ENCODE data around the gene UMODL1. TPM values are rescaled to one million over a fixed set of nuclear protein-coding genes. Genes with fewer than 3 reads are reported as not detected.

The UMODL1 gene
- total RNA-seq, 1 donor from 2014 or later, result 0.49 TPM

DNA sequence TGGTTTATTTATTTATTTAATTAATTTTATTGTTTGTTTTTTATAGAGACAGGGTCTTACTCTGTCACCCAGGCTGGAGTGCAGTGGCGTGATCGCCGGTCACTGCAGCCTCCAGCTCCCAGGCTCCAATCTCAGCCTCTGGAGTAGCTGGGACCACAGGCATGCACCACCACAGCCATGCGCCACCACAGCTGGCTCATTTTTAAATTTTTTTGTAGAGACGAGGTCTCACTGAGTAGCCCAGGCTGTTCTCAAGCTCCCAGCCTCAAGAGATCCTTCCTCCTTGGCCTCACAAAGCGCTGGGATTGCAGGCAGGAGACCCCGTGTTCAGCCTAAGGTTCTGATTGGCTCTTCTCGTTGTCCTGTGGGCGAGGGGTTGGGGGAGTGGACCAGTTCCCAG, 22.1 kb downstream of the UMODL1 start:
- no peak for DNase-seq
- peaks cover 11% of the 10 kb centered on the region for H3K4me1 ChIP-seq
- peaks cover 8% of the 10 kb centered on the region for H3K27me3 ChIP-seq
- no peak overlapping the region for H3K27ac ChIP-seq
- no peaks in the 10 kb centered on the region for H3K9me3 ChIP-seq
- H3K4me3 ChIP-seq, result no peak overlapping the region
- TF ChIP-seq, protein P1, sequence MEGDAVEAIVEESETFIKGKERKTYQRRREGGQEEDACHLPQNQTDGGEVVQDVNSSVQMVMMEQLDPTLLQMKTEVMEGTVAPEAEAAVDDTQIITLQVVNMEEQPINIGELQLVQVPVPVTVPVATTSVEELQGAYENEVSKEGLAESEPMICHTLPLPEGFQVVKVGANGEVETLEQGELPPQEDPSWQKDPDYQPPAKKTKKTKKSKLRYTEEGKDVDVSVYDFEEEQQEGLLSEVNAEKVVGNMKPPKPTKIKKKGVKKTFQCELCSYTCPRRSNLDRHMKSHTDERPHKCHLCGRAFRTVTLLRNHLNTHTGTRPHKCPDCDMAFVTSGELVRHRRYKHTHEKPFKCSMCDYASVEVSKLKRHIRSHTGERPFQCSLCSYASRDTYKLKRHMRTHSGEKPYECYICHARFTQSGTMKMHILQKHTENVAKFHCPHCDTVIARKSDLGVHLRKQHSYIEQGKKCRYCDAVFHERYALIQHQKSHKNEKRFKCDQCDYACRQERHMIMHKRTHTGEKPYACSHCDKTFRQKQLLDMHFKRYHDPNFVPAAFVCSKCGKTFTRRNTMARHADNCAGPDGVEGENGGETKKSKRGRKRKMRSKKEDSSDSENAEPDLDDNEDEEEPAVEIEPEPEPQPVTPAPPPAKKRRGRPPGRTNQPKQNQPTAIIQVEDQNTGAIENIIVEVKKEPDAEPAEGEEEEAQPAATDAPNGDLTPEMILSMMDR (IDR thresholded peaks at IDR 0.05), result no peak
- intact Hi-C loops (cut with DNase I), result no loop called here
- no peak for ATAC-seq
- H3K36me3 ChIP-seq, result no peaks in the 10 kb centered on the region

GRCh38 chr21:42093991-42094421, 22.9 kb downstream of the UMODL1 start:
- peaks cover 8% of the 10 kb centered on the region for H3K27me3 ChIP-seq
- H3K27ac ChIP-seq, result no peak overlapping the region
- TF ChIP-seq, protein P1 (IDR thresholded peaks at IDR 0.05), result no peak
- intact Hi-C loops (cut with DNase I), result no loop called here
- no peak overlapping the region for H3K4me3 ChIP-seq
- no peaks in the 10 kb centered on the region for H3K9me3 ChIP-seq
- DNase-seq (no peak), ATAC-seq (no peak)
- no peaks in the 10 kb centered on the region for H3K36me3 ChIP-seq
- H3K4me1 ChIP-seq, result peaks cover 13% of the 10 kb centered on the region

GRCh38 chr21:42094811-42095210, 23.7 kb downstream of the UMODL1 start:
- peaks cover 13% of the 10 kb centered on the region for H3K4me1 ChIP-seq
- intact Hi-C loops (cut with DNase I), result no loop called here
- no peak for DNase-seq
- TF ChIP-seq, protein P1 (IDR thresholded peaks at IDR 0.05), result no peak
- H3K27ac ChIP-seq, result no peak overlapping the region
- no peak for ATAC-seq
- no peaks in the 10 kb centered on the region for H3K36me3 ChIP-seq
- H3K9me3 ChIP-seq, result no peaks in the 10 kb centered on the region
- peaks cover 8% of the 10 kb centered on the region for H3K27me3 ChIP-seq
- H3K4me3 ChIP-seq, result no peak overlapping the region

DNA sequence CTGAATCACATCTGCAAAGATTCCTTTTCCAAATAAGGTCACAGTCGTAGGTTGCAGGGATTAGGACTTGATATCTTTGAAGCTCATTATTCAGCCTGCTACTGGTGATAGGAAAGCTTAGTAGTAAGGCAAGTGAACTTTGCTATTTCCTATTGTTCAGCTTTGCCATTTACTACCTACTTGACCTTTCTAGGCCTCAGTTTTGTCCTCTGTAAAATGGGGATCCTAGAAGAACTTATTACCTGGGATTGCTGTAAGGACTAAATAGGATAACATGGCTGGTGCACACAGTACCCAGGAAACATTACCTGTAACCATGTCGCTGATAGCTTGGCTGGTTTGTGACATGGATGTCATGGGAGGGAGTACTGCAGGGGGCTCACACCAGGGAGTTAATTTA, 24.5 kb downstream of the UMODL1 start:
- H3K4me3 ChIP-seq, result no peak overlapping the region
- intact Hi-C loops (cut with DNase I), result no loop called here
- ATAC-seq (no peak), DNase-seq (no peak)
- no peaks in the 10 kb centered on the region for H3K36me3 ChIP-seq
- TF ChIP-seq, protein P1 (IDR thresholded peaks at IDR 0.05), result no peak
- peaks cover 8% of the 10 kb centered on the region for H3K27me3 ChIP-seq
- H3K27ac ChIP-seq, result no peak overlapping the region
- H3K9me3 ChIP-seq, result no peaks in the 10 kb centered on the region
- H3K4me1 ChIP-seq, result peaks cover 13% of the 10 kb centered on the region

GRCh38 chr21:42096566-42096965, 25.4 kb downstream of the UMODL1 start:
- Histone ChIP-seq H3K27ac (no peak overlapping the region), H3K4me1 (peaks cover 13% of the 10 kb centered on the region), H3K27me3 (peaks cover 6% of the 10 kb centered on the region), H3K4me3 (no peak overlapping the region), H3K9me3 (no peaks in the 10 kb centered on the region), H3K36me3 (no peaks in the 10 kb centered on the region)
- intact Hi-C loops (cut with DNase I), result no loop called here
- DNase-seq (no peak), ATAC-seq (no peak)
- TF ChIP-seq, protein P1 (IDR thresholded peaks at IDR 0.05), result no peak

DNA sequence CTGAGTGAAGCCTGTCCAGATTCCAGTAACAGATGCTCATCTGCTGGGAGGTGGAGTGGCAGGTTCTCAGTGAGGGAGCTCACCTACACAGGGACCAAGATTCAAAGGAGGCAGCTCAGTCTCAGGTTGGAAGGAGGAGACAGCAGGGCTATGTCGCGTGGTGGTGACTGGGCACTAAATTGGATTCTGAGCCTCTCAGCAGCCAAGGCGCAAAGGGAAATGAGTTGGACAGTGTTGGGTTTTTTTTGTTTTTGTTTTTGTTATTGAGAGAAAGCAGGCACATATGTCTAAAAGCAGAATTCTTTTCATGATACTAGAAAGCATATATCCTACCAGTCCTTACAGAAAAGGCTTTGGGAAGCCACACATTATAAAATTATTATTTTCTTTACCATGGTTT, 26.2 kb downstream of the UMODL1 start:
- Histone ChIP-seq H3K4me3 (no peak overlapping the region), H3K4me1 (peaks cover 13% of the 10 kb centered on the region), H3K27me3 (no peaks in the 10 kb centered on the region), H3K36me3 (no peaks in the 10 kb centered on the region), H3K27ac (no peak overlapping the region), H3K9me3 (no peaks in the 10 kb centered on the region)
- ATAC-seq, result no peak
- DNase-seq, result no peak
- intact Hi-C loops (cut with DNase I), result no loop called here
- TF ChIP-seq, protein P1 (IDR thresholded peaks at IDR 0.05), result no peak
